GM10847 (cell line): ENCODE results near the gene FBXO47.

Experiments used
- POLR2A ChIP-seq: IDR thresholded peaks from 2 replicates; pipeline ENCODE4 v1.6.1; 2011; ENCODE audit not compliant: insufficient read length; ENCODE audit errors: extremely low read depth

The FBXO47 gene, protein sequence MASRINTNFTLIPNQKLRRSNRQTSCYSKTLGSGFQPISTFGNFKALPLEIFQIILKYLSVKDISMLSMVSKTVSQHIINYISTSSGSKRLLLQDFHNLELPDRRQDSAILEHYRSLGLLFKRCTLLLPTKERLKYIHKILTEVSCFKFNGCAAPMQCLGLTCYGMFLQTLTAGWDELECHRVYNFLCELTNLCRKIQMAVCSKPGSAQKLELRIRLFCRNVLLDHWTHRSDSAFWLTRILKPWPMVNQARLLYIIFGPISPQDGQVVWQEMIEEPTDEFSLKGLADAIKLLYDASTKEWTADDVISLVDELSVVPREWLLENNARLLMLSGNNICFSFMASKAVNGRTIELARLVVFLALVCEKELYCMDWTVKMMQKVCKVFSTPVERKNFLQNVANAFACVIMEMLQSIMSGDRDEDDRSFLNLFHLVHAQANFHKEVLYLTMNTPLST

DNA sequence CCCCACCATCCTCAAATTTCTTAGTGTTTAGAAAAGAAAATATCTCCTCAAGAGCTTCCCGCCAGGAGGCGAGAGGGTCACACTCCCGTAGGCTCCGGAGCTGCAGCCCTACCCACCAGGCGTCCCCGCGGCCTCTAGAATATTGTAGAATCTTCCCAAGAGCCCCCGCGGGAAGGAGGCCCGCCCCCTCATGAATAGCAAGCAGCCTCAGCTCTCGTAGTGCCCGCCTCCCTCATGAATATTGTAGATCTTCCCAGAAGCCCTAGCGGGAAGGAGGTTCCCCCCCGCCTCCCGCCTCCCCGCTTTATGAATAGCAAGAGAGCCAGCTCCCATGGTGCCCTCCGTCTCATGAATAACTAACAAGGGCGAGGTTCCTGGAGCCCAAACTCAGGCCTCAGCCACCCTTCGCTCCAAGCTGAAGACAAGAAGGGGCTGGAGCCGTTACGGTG lies at the start of gene FBXO47:
TSS of gene FBXO47 (minus strand) at position 114 of the 449 bp plus-strand sequence. CDS start 4,378 bp downstream, outside the sequence.
- no peak for TF ChIP-seq POLR2A

DNA sequence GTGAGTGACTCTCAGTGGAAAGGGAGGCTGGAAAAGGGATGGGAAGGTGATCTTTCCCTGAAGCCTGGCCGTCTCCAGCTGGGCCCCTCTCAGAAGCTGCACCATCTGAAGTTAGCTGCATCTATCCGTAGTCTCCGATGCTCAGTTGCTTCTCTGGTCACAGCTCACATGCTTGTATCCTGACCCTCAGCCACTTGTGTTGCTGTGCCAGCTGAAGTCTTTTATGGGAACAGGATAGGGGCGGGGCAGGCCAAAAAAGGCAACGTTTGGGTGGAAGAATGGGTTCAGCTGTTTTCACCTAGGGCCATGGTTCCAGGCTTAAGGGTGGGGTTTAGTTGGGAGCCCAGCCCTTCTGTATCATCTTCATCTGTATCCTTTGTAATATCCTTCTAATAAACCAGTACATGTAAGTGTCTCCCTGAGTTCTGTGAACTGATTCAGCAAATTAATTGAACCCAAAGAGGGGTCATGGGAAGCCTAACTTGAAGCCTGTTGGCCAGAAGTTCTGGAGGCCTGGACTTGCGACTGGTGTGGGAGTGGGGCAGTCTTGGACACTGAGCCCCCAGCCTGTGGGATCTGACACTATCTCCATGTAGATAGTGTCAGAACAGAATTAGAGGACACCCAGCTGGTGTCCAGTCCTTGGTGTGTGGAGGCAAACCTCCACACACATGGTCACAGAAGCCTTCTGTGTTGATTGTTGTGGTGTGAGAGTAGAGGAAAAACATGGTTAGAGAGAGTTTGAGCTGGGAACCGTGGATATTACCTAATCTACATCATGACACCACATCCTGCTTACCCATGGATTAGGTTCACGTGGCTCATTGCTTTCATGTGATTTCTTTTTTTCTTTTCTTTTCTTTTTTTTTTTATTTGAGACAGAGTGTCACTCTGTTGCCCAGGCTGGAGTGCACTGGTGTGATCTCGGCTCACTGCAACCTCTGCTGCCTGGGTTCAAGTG lies 49.3 kb upstream of the FBXO47 start:
- TF ChIP-seq POLR2A, result no peak

DNA sequence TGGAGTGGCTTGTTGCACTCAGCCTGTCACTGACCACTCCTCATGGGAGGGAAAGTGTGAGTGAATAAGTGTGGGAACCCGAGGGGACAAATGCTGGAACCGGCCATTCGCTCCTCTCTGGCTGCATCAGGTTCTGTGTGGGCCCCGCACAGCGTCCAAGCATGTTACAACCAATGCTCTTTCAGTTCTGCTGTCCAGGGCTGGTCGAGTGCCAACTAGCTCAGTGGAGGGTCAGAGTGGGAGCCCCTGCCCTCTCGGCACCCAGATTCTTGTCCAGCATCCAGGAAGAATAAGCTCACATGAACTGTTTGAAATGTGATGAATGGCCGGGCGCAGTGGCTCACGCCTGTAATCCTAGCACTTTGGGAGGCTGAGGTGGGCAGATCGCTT lies 48.3 kb upstream of the FBXO47 start:
- TF ChIP-seq POLR2A, result no peak

DNA sequence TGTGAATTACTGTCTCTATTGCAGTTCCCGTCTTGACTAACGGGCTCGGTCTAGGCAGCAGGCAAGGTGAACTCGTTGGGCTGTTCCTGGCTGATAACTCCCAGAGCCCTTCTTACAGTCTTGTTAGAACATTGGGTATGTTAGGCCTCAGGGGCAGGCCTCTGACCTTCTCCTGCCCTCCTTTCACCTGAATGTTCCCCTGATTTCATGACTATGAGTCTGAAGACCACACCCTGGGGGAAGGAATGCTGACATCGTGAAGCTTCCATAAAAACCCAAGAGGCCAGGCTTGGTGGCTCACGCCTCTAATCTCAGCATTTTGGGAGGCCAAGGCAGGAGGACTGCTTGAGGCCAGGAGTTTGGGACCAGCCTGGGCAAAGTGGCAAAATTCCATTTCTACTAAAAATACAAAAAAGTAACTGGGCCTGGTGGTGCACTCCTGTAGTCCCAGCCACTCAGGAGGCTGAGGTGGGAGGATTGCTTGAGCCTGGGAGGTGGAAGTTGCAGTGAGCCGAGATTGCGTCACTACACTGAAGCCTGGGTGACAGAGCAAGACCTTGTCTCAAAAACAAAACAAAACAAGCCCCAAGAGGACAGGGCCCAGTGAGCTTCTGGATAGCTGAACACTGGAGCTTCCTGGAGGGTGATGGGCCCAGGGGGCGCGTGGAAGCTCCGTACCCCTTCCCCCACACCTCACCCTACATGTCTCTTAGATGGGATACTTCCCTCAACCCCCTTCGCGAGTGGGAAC lies 47.8 kb upstream of the FBXO47 start:
- no peak for TF ChIP-seq POLR2A

DNA sequence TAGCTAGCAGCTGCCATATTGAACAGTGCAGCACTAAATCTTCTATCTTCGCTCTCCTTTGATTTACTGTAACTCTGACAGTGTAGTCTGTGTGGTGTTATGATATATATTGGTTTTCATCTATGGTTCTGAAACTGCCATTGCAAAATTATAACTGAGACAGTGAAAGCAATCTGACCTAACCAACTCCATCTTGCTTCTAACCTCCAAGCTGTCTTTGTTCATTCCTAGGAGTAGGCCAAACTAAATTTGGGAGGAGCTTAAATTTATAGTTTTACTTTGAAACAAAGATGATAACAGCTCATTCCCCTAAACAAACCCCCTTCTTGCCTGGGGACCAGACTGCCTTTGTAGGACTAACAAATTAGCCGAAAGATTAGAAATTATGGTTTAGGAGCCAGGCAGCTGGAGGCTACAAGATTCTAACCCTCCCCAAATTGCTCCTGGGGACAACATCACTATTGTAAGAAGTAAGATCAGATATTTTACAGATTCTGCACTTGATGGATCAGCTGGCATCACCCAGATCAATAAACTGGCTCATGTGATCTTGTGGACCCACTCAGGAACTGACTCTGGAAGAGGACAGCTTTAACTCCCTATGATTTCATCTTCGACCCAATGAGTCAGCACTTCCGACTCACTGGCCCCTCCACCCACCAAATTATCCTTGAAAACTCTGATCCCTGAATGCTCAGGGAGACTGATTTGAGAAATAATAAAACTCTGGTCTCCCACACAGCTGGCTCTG lies 47.0 kb upstream of the FBXO47 start:
- TF ChIP-seq POLR2A, result no peak

DNA sequence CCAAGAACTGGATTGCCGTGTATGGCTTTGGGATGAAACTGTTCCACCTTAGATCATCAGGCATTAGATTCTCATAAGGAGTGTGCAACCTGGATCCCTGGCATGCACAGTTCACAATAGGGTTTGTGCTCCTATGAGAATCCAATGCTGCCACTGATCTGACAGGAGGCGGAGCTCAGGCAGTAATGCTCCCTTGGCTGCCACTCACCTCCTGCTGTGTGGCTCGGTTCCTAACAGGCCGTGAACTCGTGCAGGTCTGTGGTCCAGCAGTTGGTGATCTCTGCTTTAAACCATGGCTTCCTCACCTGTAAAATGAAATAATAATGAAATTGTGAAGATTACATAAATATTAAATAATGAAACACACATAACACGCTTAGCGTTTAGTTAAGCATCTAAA lies 45.5 kb upstream of the FBXO47 start:
- TF ChIP-seq POLR2A, result no peak

DNA sequence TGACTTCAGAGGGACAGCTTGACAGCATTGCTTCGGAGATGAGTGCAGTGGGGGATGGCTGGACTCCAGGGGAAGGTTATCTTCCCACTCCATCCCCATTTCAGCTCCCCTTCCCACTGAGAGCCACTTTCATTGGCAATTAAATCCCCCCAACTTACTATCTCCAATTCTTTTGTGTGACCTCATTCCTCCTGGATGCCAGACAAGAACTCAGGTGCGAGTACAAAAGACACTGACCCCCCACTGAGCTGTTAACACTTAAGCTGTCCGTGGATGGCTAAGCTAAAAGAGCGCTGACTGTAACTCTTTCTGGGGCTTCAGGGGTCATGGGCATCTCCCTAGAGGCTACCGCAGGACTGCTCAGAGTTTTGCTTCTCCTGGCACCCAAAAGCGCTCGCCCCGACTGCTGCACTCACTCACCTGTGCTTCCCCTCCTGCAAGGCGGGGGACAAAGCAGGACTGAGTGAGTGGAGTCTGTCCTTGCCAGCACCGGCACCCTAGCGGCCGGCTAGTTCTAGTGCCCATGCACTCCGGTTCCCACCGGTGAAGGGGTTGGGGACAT lies 44.8 kb upstream of the FBXO47 start:
- no peak for TF ChIP-seq POLR2A

DNA sequence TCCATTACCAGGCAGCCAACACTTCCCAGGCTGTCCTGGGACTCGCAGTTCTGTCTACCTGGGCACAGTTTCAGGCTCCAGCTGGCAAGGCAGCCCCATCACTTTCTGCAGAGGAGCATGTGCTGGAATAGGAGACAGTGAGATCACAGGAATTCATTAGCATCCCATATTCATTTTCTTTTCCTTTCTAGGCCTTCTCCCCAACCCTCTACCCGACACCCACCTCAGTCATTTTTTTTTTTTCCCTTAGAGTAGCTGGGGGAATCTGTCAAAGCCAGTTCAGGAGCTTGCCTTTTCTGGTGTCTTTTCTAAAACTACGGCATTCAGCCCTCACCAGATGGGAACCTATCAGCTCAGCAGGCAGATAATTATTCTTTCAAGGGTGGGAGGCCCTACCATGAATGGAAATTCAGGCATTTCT lies 42.4 kb upstream of the FBXO47 start:
- TF ChIP-seq POLR2A, result no peak

DNA sequence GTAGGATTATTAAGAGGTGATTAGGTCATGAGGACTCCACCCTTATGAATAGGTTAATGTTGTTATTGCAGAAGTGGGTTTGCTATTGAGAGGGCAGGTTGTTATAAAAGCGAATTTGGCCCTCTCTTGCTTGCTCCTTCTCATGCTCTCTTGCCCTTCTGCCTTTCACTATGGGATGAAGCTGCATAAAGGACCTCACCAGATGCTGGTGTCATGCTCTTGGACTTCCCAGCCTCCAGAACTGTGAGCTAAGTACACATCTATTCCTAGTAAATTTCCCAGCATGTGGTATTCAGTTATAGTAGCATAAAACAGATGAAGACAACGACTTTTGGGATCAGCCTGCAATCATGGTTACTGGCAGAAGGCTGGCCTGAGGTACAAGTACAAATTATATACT lies 41.4 kb upstream of the FBXO47 start:
- no peak for TF ChIP-seq POLR2A

DNA sequence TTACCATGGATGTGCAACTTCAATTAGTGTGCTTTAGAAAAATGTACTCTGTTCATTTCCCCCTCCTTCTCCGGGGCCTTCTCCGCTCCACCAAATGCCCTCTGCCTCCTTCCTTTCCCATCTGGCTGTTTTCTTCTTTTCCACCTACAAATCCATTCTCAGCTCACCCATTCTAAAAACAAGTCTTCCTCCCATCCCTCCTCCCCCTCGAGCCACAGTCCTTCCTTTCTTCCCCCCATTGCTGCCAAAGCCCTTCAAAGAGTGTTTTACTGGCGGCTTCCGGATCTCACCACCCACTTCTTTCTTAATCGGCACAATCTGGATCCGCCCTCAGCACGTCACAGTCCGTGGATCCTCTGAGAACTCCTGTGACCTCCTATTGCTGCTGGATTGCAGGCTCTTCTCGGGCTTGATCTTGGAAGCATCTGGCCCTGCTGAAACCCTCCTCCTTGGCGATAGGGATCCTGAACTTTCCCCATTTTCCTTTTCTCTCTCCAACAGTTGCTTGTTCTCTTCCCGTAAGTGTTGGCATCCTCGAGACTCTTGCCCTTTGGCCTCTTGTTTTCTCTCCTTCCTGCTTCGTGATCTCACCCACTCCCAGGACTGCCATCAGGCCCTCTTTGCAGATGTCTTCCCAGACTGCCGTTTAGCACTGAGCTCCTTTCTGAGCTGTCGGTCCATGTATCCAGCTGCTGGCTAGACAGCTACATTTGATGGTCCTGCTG lies 36.0 kb upstream of the FBXO47 start:
- no peak for TF ChIP-seq POLR2A

DNA sequence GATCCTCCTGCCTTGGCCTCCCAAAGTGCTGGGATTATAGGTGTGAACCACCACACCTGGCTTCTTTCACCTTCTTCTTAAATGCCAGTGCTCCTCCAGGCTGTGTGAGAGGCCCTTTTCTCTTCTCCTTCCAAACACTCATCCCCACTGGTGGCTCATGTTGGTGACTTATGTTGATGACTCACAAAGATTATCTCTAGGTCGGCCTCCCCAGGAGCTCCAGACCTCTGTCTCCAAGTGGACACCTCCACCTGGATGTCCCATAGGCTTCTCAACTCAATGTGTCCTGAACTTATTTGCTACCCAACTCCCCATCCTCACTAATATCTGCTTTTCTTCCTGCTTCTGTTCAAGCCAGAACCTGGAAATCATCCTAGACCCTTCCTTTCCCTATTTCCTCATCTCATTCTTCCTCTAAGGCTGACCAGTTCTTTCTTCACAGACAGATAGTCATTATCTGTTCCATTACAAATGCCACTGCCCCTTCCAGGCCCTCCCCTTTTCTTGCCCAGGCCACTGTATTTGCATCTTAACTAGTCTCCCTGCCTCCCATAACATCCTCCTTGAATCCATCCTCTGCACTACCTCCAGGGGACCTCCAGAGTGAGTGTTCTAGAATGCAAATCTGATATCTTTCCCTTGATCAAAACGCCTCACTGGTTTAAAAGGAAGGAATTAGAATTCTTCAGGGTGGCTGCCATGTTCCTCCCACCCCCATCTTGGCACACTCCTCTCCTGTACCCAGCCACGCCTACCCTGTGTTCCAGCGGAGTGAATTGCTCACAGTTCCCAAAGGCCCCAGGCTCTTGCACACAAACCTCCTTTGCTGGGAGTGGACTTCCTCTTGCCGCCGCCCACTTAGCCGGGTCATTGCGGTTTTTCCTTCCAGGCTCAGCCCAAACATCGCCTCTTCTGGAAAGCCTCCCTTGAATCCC lies 34.8 kb upstream of the FBXO47 start:
- no peak for TF ChIP-seq POLR2A

DNA sequence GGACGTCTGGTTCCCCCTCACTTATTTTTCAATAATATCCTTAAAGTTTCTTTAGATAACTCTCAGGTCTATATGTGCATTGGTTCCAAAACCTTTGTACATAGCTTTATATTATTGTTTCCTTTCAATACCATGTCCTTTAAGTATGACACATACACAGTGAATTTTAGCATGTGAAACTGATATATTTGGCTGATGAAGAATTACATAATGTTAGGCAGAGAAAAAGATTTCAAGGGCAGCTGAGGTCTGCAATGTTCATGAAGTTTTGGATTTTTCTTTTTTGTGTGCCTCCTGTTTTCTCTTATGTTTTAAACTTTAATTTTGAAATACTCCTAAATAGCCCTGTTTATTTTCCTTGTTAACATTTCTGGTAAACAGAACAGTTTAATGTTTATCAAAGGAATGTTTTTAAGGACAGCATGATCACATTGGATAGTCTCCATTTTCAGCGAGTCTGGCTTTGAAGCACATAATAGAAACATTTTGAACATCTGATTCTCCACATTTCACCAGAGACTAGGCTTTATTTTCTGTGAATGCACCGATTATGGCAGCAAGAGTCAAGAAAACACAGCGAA lies 32.9 kb upstream of the FBXO47 start:
- no peak for TF ChIP-seq POLR2A
